GM23338 (cell line): ENCODE results near the gene MAT2B. TPM values are rescaled to one million over a fixed set of nuclear protein-coding genes. Genes with fewer than 3 reads are reported as not detected.
A peak's percentile ranks its signal among the peaks of the same experiment; 100 is the strongest.

Source experiments
- ATAC-seq: fragments of 200-7000 bp; cut with Tn5 transposase; 3 replicates; pipeline ENCODE4 v1.9.1; 2020
- DNase-seq: peaks from one replicate; pipeline ENCODE4 v3.0.0-alpha.2; 2015; ENCODE audit warnings: low spot score
- H2AFZ ChIP-seq: fragments of 200-600 bp; sonication (generic); 2 replicates; pipeline ENCODE4 v1.8.0; 2016; ENCODE audit warnings: antibody characterized with exemption, mild to moderate bottlenecking, moderate library complexity
- H3F3A ChIP-seq: fragments of 200-600 bp; sonication (generic); replicated peaks from 2 replicates; pipeline ENCODE4 v1.8.0; 2017; ENCODE audit warnings: antibody characterized with exemption, mixed run types, low read depth
- H3K27ac ChIP-seq: fragments of 200-600 bp; sonication (generic); 2 replicates; pipeline ENCODE4 v1.6.1; 2016; ENCODE audit warnings: low read depth
- H3K27me3 ChIP-seq: fragments of 200-600 bp; sonication (generic); 2 replicates; pipeline ENCODE4 v1.8.0; 2016; ENCODE audit warnings: mild to moderate bottlenecking, mixed run types, moderate library complexity; ENCODE audit not compliant: insufficient read depth
- H3K36me3 ChIP-seq: fragments of 200-600 bp; sonication (generic); 2 replicates; pipeline ENCODE4 v1.8.0; 2016; ENCODE audit warnings: mild to moderate bottlenecking; ENCODE audit not compliant: insufficient read depth
- H3K4me1 ChIP-seq: fragments of 200-600 bp; sonication (generic); 2 replicates; pipeline ENCODE4 v1.8.0; 2016; ENCODE audit warnings: mild to moderate bottlenecking, moderate library complexity; ENCODE audit not compliant: insufficient read depth
- H3K4me2 ChIP-seq: fragments of 200-600 bp; sonication (generic); 2 replicates; pipeline ENCODE4 v1.7.1; 2017; ENCODE audit warnings: mixed run types
- H3K4me3 ChIP-seq: fragments of 200-600 bp; sonication (generic); 2 replicates; pipeline ENCODE4 v1.6.1; 2016; ENCODE audit warnings: mixed run types
- H3K79me2 ChIP-seq: fragments of 200-600 bp; sonication (generic); replicated peaks from 2 replicates; pipeline ENCODE4 v1.8.0; 2017; ENCODE audit warnings: mild to moderate bottlenecking; ENCODE audit not compliant: insufficient read depth
- H3K9me2 ChIP-seq: fragments of 200-600 bp; sonication (generic); 2 replicates; pipeline ENCODE4 v1.8.0; 2017; ENCODE audit not compliant: insufficient read depth
- H4K20me1 ChIP-seq: fragments of 200-600 bp; sonication (generic); replicated peaks from 2 replicates; pipeline ENCODE4 v1.8.0; 2017; ENCODE audit warnings: mild to moderate bottlenecking; ENCODE audit not compliant: insufficient read depth
- H3K27ac Mint-ChIP-seq: 2 replicates; pipeline ENCODE4 v1.8.0; 2020; ENCODE audit warnings: inconsistent platforms, mild to moderate bottlenecking, moderate library complexity, mixed read lengths
- H3K27me3 Mint-ChIP-seq: 3 replicates; pipeline ENCODE4 v1.8.0; 2022; ENCODE audit warnings: low read depth, mild to moderate bottlenecking, moderate library complexity, mixed read lengths, inconsistent platforms; ENCODE audit not compliant: insufficient read depth, poor library complexity
- H3K36me3 Mint-ChIP-seq: 3 replicates; pipeline ENCODE4 v1.8.0; 2021; ENCODE audit warnings: low read depth, mild to moderate bottlenecking, inconsistent platforms, moderate library complexity, mixed read lengths
- H3K4me1 Mint-ChIP-seq: 3 replicates; pipeline ENCODE4 v1.8.0; 2020; ENCODE audit warnings: mild to moderate bottlenecking, inconsistent platforms, mixed read lengths
- H3K4me3 Mint-ChIP-seq: 3 replicates; pipeline ENCODE4 v1.8.0; 2021; ENCODE audit warnings: moderate library complexity, mild to moderate bottlenecking, inconsistent platforms, mixed read lengths
- H3K9me3 Mint-ChIP-seq: 3 replicates; pipeline ENCODE4 v1.8.0; 2020; ENCODE audit warnings: moderate library complexity, mild to moderate bottlenecking, inconsistent platforms, mixed read lengths
- EZH2phosphoT487 ChIP-seq: fragments of 200-600 bp; sonication (generic); IDR thresholded peaks from one replicate; pipeline ENCODE4 v1.8.1; 2018; ENCODE audit warnings: antibody characterized with exemption; ENCODE audit not compliant: unreplicated experiment
- JUNB ChIP-seq: IDR thresholded peaks from one replicate; pipeline ENCODE4 v1.6.1; 2016; ENCODE audit warnings: antibody characterized with exemption; ENCODE audit not compliant: unreplicated experiment
- POLR2AphosphoS5 ChIP-seq: IDR thresholded peaks from 2 replicates; pipeline ENCODE4 v1.6.1; 2016; ENCODE audit warnings: antibody characterized with exemption, low read depth
- polyA plus RNA-seq: library from polyadenylated mRNA; unstranded; fragments of >200 nt; fragmentation: Nextera tagmentation; extraction: Ambion mirVana; gene quantifications from 2 replicates; pipeline ENCODE4 v1.2.1, GENCODE V29; 2016
- total RNA-seq: library from RNA; depleted of rRNA; stranded (reverse); fragments of >200 nt; shearing (Covaris generic); gene quantifications from 2 replicates; pipeline ENCODE4 v1.2.3, GENCODE V29; 2014
- TF ChIP-seq, protein P1 (sequence below): fragments of 250-450 bp; sonication (Bioruptor Pico); IDR thresholded peaks from 2 replicates; pipeline ENCODE4 v1.5.0; 2020; ENCODE audit warnings: mild to moderate bottlenecking, moderate library complexity
- TF ChIP-seq, protein P2 (sequence below): IDR thresholded peaks from one replicate; pipeline ENCODE4 v1.6.1; 2018; ENCODE audit warnings: antibody characterized with exemption; ENCODE audit not compliant: unreplicated experiment

MAT2B gene
- total and polyA plus RNA-seq, 2 experiments from 2014 or later = 81.4 to 120 TPM

DNA sequence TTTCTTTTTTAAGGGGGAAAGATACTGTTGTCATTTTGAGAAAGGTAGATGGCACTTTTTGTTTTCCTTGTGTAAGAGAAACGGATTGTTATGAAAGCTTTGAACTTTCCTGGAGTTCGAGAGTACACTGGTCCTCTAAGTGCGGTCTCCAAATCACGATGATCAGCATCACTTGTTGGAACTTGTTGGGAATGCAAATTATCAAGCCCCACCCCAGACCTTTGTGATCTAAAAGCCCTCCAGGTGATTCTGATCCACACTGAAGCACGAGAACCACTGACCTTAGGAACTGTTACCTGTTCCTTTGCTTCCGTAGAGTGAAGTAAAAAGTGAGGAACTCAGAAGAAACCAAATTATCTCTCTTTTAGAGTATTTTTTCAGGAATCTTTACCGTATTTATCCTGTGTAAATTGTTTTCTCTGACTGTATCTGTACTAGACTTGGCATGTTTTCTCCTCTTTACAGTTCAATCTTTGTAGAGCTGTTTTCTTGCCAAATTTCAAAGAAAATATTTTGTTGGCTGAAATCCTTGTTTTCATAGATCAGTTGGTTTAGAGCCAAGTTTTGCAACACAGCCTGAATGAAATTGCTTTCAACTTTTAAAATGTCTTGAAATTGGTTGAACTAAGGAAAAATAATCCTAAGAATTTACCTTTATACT, 4.0 kb downstream of the MAT2B start (continued):
- TF ChIP-seq, protein P1, sequence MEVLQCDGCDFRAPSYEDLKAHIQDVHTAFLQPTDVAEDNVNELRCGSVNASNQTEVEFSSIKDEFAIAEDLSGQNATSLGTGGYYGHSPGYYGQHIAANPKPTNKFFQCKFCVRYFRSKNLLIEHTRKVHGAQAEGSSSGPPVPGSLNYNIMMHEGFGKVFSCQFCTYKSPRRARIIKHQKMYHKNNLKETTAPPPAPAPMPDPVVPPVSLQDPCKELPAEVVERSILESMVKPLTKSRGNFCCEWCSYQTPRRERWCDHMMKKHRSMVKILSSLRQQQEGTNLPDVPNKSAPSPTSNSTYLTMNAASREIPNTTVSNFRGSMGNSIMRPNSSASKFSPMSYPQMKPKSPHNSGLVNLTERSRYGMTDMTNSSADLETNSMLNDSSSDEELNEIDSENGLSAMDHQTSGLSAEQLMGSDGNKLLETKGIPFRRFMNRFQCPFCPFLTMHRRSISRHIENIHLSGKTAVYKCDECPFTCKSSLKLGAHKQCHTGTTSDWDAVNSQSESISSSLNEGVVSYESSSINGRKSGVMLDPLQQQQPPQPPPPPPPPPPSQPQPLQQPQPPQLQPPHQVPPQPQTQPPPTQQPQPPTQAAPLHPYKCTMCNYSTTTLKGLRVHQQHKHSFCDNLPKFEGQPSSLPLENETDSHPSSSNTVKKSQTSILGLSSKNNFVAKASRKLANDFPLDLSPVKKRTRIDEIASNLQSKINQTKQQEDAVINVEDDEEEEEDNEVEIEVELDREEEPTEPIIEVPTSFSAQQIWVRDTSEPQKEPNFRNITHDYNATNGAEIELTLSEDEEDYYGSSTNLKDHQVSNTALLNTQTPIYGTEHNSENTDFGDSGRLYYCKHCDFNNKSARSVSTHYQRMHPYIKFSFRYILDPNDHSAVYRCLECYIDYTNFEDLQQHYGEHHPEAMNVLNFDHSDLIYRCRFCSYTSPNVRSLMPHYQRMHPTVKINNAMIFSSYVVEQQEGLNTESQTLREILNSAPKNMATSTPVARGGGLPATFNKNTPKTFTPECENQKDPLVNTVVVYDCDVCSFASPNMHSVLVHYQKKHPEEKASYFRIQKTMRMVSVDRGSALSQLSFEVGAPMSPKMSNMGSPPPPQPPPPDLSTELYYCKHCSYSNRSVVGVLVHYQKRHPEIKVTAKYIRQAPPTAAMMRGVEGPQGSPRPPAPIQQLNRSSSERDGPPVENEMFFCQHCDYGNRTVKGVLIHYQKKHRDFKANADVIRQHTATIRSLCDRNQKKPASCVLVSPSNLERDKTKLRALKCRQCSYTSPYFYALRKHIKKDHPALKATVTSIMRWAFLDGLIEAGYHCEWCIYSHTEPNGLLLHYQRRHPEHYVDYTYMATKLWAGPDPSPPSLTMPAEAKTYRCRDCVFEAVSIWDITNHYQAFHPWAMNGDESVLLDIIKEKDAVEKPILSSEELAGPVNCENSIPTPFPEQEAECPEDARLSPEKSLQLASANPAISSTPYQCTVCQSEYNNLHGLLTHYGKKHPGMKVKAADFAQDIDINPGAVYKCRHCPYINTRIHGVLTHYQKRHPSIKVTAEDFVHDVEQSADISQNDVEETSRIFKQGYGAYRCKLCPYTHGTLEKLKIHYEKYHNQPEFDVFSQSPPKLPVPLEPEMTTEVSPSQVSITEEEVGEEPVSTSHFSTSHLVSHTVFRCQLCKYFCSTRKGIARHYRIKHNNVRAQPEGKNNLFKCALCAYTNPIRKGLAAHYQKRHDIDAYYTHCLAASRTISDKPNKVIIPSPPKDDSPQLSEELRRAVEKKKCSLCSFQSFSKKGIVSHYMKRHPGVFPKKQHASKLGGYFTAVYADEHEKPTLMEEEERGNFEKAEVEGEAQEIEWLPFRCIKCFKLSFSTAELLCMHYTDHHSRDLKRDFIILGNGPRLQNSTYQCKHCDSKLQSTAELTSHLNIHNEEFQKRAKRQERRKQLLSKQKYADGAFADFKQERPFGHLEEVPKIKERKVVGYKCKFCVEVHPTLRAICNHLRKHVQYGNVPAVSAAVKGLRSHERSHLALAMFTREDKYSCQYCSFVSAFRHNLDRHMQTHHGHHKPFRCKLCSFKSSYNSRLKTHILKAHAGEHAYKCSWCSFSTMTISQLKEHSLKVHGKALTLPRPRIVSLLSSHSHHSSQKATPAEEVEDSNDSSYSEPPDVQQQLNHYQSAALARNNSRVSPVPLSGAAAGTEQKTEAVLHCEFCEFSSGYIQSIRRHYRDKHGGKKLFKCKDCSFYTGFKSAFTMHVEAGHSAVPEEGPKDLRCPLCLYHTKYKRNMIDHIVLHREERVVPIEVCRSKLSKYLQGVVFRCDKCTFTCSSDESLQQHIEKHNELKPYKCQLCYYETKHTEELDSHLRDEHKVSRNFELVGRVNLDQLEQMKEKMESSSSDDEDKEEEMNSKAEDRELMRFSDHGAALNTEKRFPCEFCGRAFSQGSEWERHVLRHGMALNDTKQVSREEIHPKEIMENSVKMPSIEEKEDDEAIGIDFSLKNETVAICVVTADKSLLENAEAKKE (CRISPR knock-in tag) = no peak
- TF ChIP-seq, protein P2, sequence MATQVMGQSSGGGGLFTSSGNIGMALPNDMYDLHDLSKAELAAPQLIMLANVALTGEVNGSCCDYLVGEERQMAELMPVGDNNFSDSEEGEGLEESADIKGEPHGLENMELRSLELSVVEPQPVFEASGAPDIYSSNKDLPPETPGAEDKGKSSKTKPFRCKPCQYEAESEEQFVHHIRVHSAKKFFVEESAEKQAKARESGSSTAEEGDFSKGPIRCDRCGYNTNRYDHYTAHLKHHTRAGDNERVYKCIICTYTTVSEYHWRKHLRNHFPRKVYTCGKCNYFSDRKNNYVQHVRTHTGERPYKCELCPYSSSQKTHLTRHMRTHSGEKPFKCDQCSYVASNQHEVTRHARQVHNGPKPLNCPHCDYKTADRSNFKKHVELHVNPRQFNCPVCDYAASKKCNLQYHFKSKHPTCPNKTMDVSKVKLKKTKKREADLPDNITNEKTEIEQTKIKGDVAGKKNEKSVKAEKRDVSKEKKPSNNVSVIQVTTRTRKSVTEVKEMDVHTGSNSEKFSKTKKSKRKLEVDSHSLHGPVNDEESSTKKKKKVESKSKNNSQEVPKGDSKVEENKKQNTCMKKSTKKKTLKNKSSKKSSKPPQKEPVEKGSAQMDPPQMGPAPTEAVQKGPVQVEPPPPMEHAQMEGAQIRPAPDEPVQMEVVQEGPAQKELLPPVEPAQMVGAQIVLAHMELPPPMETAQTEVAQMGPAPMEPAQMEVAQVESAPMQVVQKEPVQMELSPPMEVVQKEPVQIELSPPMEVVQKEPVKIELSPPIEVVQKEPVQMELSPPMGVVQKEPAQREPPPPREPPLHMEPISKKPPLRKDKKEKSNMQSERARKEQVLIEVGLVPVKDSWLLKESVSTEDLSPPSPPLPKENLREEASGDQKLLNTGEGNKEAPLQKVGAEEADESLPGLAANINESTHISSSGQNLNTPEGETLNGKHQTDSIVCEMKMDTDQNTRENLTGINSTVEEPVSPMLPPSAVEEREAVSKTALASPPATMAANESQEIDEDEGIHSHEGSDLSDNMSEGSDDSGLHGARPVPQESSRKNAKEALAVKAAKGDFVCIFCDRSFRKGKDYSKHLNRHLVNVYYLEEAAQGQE = no peak
- TF ChIP-seq EZH2phosphoT487 (no peak), POLR2AphosphoS5 (no peak)

DNA sequence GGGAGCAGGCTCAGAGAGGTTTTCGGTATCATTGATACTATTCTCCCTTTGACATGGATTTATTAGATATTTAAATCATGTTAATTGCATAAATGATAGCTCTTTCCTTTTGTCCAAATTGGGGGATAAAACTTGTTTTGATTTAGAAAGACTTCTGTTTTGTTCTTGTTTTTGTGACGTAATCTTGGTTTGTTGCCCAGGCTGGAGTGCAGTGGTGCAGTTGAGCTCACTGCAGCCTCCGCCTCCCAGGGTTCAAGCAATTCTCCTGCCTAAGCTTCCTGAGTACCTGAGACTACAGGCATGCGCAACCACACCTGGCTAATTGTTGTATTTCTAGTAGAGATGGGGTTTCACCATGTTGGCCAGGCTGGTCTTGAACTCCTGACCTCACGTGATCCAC, 7.1 kb downstream of the MAT2B start:
- Histone ChIP-seq H3K27ac (0 out of 2 replicates have a peak overlapping the region, but pooled peaks have one; percentile 3), H3K4me1 (peaks cover 24% of the 10 kb centered on the region), H3K79me2 (peaks cover 88% of the 10 kb centered on the region), H2AFZ (no peak overlapping the region), H3K9me2 (no peaks in the 10 kb centered on the region), H3K4me3 (no peak overlapping the region), H4K20me1 (peaks cover 43% of the 10 kb centered on the region), H3K27me3 (no peaks in the 10 kb centered on the region), H3K4me2 (no peak overlapping the region), H3K36me3 (peaks cover 53% of the 10 kb centered on the region), H3F3A (peaks cover 11% of the 10 kb centered on the region; the same call in 1 of the 2 replicates)
- Mint-ChIP-seq H3K4me1 (peaks cover 33% of the 10 kb centered on the region), H3K9me3 (no peaks in the 10 kb centered on the region), H3K4me3 (no peak overlapping the region), H3K36me3 (peaks cover 67% of the 10 kb centered on the region), H3K27ac (no peak overlapping the region), H3K27me3 (peaks cover 2% of the 10 kb centered on the region)
- ATAC-seq = no peak
- no peak for DNase-seq
- no peak for TF ChIP-seq JUNB
- TF ChIP-seq, protein P1 (CRISPR knock-in tag) = no peak
